ENCODE results near the gene EXOC6B.

Gene EXOC6B

GRCh38 chr2:72483346-72483745 is 342.5 kb downstream of the EXOC6B start:
- no peak overlapping the region for H3K4me3 ChIP-seq (ENCODE audit: low read depth, low read length)
- TF ChIP-seq CTCF (IDR thresholded peaks at IDR 0.05; ENCODE audit: insufficient read depth, low read depth, low read length, missing control alignments): no peak
- no peak for DNase-seq (ENCODE audit: low read depth)

DNA sequence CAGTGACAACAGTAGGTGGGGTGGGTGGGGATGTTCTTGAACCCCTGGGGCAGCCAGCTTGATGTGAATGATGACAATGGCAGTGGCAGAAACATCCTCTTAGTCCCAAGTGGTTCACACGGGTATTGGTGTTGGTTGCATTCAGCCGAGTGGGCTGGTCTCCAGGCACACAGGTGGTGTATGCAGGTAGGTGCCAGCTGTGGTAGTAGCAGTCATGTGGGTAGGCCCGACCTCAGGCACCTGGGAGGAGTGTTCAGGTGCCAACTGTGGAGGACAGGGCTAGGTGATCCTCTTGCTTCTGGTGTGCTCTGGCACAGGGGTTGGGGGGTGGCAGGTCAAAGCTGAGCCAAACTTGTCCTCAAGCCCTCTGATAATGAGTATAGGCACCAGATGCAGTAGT is 350.6 kb downstream of the EXOC6B start:
- H3K4me3 ChIP-seq (ENCODE audit: low read depth, low read length): no peak overlapping the region
- no peak for DNase-seq (ENCODE audit: low read depth)
- TF ChIP-seq CTCF (IDR thresholded peaks at IDR 0.05; ENCODE audit: insufficient read depth, low read depth, low read length, missing control alignments): no peak

DNA sequence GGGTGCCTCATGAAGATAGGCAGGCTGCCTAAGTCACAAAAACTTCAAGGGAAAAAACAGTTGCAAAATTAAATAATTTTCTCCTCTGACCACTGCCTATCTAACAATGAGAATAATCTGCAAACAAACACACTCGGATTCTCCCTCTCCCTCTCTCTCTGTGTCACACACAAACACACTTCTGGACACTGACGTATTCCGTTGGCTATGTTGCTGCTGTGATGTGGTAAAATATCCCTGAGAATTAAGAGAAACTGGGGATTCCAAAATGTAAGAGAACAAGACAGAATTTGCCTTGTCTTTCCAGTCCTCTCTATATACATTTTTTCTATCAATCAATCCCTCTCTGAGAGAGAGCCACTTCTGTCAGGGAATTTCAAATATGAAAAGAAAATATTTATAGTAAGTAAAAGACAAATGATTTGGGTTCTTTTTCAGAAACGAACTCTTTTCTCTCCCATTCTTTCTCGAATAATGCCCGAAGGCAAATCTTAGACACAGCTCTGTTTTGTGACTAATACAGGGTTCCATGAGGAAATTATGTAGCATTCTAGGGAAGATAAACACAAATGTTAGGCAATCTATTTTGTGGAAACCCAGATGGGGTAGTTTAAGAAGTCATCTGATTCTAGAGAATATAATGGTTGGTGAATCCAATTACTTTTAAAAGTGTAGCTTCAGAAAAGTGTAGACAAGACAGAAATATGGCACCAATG is 367.9 kb downstream of the EXOC6B start:
- DNase-seq (ENCODE audit: low read depth): no peak
- no peak overlapping the region for H3K4me3 ChIP-seq (ENCODE audit: low read depth, low read length)
- TF ChIP-seq CTCF (IDR thresholded peaks at IDR 0.05; ENCODE audit: insufficient read depth, low read depth, low read length, missing control alignments): no peak

- DNase-seq (ENCODE audit: low read depth): no peak
- H3K4me3 ChIP-seq (ENCODE audit: low read depth, low read length): no peak overlapping the region
- no peak for TF ChIP-seq CTCF (IDR thresholded peaks at IDR 0.05; ENCODE audit: insufficient read depth, low read depth, low read length, missing control alignments)
Measured at GRCh38 chr2:72454189-72454588, 371.6 kb downstream of the EXOC6B start.

- DNase-seq (ENCODE audit: low read depth): no peak
- TF ChIP-seq CTCF (IDR thresholded peaks at IDR 0.05; ENCODE audit: insufficient read depth, low read depth, low read length, missing control alignments): no peak
- no peak overlapping the region for H3K4me3 ChIP-seq (ENCODE audit: low read depth, low read length)
Measured at GRCh38 chr2:72442270-72442669, 383.6 kb downstream of the EXOC6B start.

DNA sequence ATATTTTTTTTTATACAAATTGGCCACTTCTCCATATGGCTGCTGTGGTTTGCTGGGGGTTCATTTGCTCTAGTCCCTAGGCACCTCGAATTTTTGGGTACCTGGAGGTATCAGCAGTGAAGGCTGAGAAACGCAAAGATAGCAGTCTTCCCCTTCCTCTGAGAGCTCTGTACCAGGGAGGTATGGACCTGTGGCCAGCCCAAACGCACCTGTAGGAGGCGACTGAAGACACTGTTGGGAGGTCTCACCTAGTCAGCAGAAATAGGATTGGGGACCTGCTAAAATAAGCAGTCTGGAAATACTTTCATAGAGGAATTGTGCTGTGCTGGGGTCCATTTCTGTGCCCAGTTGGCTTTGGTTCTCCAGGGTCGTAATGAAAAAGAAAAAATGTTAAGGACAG is 385.9 kb downstream of the EXOC6B start:
- H3K4me3 ChIP-seq (ENCODE audit: low read depth, low read length): no peak overlapping the region
- TF ChIP-seq CTCF (IDR thresholded peaks at IDR 0.05; ENCODE audit: insufficient read depth, low read depth, low read length, missing control alignments): no peak
- no peak for DNase-seq (ENCODE audit: low read depth)

GRCh38 chr2:72438364-72438763 is 387.5 kb downstream of the EXOC6B start:
- DNase-seq (ENCODE audit: low read depth): no peak
- no peak for TF ChIP-seq CTCF (IDR thresholded peaks at IDR 0.05; ENCODE audit: insufficient read depth, low read depth, low read length, missing control alignments)
- no peak overlapping the region for H3K4me3 ChIP-seq (ENCODE audit: low read depth, low read length)
